Measurements from ENCODE around the gene CAPN2.

CAPN2 gene

GRCh38 chr1:223712194-223712849 is at the start of gene CAPN2:
Gene CAPN2, plus strand, starts transcription at chr1:223712539. Its CDS starts 102 bp downstream, at chr1:223712641.
- TF ChIP-seq TAF1 (IDR thresholded peaks at IDR 0.05; ENCODE audit: low read depth) (peak; percentile 61), CREB1 (IDR thresholded peaks at IDR 0.05; ENCODE audit: low read depth) (no peak), CEBPB (IDR thresholded peaks at IDR 0.05) (no peak), FOXM1 (IDR thresholded peaks at IDR 0.05; ENCODE audit: borderline replicate concordance, low read depth) (no peak), ZBTB7A (IDR thresholded peaks at IDR 0.05; ENCODE audit: low read depth) (0 out of 2 replicates have a peak, but pooled peaks have one; percentile 27), RAD21 (IDR thresholded peaks at IDR 0.05; ENCODE audit: low read depth) (peak; percentile 46; the same call in 1 of the 2 replicates), USF1 (IDR thresholded peaks at IDR 0.05) (no peak), NFIC (IDR thresholded peaks at IDR 0.05) (no peak), EGR1 (IDR thresholded peaks at IDR 0.05) (no peak), TEAD4 (IDR thresholded peaks at IDR 0.05) (no peak), MAX (IDR thresholded peaks at IDR 0.05) (no peak), EP300 (IDR thresholded peaks at IDR 0.05; ENCODE audit: borderline replicate concordance) (no peak), YY1 (IDR thresholded peaks at IDR 0.05; ENCODE audit: low read depth) (no peak), REST (IDR thresholded peaks at IDR 0.05; ENCODE audit: low read depth) (0 out of 2 replicates have a peak, but pooled peaks have one; percentile 14)

- TF ChIP-seq USF1 (IDR thresholded peaks at IDR 0.05) (no peak), RAD21 (IDR thresholded peaks at IDR 0.05; ENCODE audit: low read depth) (no peak), NFIC (IDR thresholded peaks at IDR 0.05) (no peak)
These were observed 49.4 kb upstream of the CAPN2 start for GRCh38 chr1:223662943-223663342.

- peak; percentile 25; the same call in 1 of the 2 replicates for TF ChIP-seq CEBPB (IDR thresholded peaks at IDR 0.05)
- no peak for TF ChIP-seq EGR1 (IDR thresholded peaks at IDR 0.05)
These were observed 48.2 kb upstream of the CAPN2 start for GRCh38 chr1:223664106-223664505.

GRCh38 chr1:223665592-223666312 is 46.6 kb upstream of the CAPN2 start, which contains the start of gene CAPN8:
Gene CAPN8, minus strand, starts transcription at chr1:223665701. Its CDS starts 55 bp downstream, at chr1:223665646.
- no peak for TF ChIP-seq CEBPB (IDR thresholded peaks at IDR 0.05)
- TF ChIP-seq YY1 (IDR thresholded peaks at IDR 0.05; ENCODE audit: low read depth) = no peak
- TF ChIP-seq TAF1 (IDR thresholded peaks at IDR 0.05; ENCODE audit: low read depth) = no peak

- TF ChIP-seq REST (IDR thresholded peaks at IDR 0.05; ENCODE audit: low read depth) (no peak), TCF12 (IDR thresholded peaks at IDR 0.05; ENCODE audit: low read depth) (no peak), EGR1 (IDR thresholded peaks at IDR 0.05) (no peak), NFIC (IDR thresholded peaks at IDR 0.05) (no peak)
These were observed 44.7 kb upstream of the CAPN2 start for GRCh38 chr1:223667484-223668182.

- TF ChIP-seq RAD21 (IDR thresholded peaks at IDR 0.05; ENCODE audit: low read depth) = no peak
These were observed 43.1 kb upstream of the CAPN2 start for GRCh38 chr1:223669003-223669795.

All from Ishikawa (cell line).